NCI-H345 (cell line): ENCODE results near the gene GET4.

Experiments
- DNase-seq: peaks from one replicate; lab custom pipeline; 2025; lab: John Stamatoyannopoulos, UW

GET4 gene

DNA sequence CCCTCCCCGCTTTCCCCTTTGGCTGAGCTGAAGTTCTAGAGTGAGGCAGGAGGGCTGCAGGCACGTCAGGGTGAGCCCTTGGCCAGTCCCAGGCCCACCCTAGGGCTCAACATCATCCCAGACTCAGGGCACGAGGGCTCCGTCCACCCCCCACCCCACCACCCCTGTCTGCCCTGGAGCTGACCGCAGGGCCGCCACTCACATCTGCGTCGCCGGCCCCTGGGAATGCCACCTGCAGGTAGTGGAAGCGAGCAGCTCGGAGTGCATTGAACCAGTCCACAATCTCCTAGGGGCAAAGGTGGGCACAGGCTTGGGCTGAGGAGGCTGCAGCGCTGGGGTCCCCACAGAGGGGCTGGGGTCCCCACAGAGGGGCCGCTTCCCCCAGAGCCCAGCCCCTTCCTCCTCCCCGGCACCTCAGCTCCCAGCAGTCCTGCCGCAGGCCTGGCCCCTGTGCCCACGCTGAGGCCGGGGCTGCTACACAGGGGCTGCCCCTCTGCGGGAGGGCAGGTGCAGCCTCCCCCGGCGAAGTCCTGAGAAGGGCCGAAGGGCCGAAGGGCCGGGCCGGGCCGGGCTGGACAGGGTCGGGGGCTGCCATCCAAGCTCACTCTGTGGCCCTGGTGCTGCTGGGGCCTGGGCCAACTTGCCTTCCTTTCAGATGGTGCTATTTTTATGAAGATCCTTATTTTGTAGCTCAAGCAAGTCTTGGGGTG is 24.1 kb downstream of the GET4 start:
- no peak for DNase-seq

- DNase-seq = no peak
Observed at GRCh38 chr7:901041-901387, 24.7 kb downstream of the GET4 start.

- peak; percentile 81 for DNase-seq
Observed at GRCh38 chr7:901388-902154, 25.2 kb downstream of the GET4 start.

DNA sequence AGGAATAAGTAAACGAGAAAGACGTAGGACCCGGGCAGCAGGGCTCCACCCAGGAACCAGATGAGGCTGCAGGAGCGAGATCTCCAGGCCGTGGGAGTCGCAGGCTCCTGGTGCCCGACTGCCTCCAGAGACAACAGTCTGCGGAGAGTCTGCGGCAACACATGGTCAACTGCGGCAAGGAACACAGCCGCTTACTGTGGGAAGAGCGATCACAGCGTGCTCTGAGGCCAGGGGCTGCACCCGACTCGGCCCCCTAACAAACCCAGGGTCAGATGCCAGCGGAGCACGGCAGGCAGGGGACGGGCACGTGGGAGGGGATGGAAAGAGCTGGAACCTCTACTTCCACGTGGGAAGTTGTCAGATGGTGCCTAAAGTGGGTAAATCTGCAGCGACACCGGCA is 26.6 kb downstream of the GET4 start:
- DNase-seq = no peak

GRCh38 chr7:903921-904755 is 27.8 kb downstream of the GET4 start:
- DNase-seq = no peak

GRCh38 chr7:904847-905246 is 28.5 kb downstream of the GET4 start:
- DNase-seq = no peak

- DNase-seq = no peak
Observed at GRCh38 chr7:906776-907157, 30.4 kb downstream of the GET4 start.

GRCh38 chr7:907158-907980 is 31.0 kb downstream of the GET4 start:
- no peak for DNase-seq

DNA sequence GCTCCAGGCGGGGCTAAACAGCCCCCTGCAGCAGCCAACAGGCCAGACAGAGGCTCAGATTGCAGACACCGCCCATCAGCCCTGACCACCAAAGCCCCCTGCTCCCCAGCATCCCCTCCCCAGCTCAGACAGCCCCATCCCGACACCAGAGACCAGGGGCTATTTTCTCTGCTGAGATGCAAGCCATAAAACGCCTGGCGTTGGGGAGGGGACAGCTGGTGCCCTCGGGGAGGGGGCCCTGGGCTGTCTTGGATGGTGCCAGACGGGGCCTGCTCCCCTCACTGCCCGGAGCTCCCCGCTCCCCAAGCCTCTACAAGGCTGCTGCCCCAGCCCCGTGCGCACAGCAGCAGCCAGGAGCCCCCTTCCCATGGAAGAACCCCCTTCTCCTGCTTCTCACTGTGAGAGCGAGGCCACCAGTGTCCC is 31.8 kb downstream of the GET4 start:
- no peak for DNase-seq

DNA sequence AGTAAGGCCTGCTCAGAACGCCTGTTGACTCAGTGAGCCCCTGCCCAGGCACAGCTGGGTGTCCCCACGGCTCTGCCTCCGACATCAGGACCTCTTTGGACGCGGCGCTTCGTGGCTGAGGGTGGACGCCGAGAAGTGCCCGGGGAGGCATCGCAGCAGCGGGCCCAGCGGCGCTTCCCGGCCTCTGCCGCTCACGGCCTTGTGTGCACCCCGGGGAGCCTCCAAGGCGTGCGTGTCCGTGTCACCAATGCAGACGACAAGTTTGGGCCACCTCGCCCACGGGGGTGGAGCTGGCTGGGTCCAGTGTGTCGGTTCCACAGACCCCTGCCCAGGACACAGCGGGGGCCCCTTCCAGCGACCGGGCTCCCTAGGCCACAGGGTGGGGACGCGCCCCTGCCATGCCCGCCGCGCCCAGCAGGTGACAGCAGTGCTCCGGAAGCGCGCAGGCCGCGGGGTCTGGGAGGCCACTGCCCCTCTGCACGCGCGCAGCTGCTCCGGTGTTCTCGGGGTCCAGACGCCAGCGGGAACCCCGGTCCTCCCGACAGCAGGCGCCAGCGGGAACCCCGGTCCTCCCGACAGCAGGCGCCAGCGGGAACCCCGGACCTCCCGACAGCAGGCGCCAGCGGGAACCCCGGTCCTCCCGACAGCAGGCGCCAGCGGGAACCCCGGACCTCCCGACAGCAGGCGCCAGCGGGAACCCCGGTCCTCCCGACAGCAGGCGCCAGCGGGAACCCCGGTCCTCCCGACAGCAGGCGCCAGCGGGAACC is 32.4 kb downstream of the GET4 start:
- peak; percentile 53 for DNase-seq

DNA sequence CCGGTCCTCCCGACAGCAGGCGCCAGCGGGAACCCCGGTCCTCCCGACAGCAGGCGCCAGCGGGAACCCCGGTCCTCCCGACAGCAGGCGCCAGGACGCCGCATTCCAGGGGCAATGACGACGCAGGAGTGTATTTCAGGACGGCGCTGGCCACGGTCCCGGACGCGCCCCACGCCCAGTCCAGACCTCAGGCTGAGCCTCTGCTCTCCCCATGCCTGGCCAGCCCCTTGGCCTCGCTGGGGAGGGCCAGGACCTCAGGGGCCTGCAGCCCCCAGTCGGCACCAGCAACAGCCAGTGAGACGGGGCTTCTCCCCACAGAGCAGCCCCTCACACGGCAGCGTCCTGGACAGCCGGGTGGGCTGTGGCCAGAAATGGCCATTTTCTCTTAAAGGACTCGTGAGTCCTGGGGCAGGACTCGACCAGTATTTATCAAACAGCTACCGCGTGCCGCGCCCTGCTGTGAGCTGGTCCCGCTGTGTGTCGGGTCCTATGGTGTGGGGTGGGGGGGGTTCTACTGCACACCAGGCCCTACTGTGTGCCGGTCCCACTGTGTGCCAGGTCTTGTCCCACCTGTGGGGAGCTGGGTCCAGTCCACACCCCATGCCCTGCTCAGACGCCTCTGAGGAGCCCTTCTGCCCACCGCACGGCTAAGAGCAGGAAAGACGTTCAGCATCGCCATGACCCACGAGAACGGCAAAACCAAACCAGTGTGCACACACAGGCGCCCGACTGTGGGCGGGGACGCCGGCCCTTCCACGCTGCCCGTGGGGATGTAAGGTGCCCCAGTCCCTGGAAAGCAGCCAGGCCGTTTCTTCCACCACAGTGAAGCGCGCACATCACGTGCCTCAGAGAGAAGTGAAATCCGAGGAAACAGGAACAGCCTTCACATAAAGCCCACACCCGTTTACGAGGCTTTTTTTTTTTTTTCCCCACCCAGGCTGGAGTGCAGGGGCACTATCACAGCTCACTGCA is 33.3 kb downstream of the GET4 start:
- DNase-seq = no peak

- no peak for DNase-seq
Observed at GRCh38 chr7:910441-910861, 34.1 kb downstream of the GET4 start.

DNA sequence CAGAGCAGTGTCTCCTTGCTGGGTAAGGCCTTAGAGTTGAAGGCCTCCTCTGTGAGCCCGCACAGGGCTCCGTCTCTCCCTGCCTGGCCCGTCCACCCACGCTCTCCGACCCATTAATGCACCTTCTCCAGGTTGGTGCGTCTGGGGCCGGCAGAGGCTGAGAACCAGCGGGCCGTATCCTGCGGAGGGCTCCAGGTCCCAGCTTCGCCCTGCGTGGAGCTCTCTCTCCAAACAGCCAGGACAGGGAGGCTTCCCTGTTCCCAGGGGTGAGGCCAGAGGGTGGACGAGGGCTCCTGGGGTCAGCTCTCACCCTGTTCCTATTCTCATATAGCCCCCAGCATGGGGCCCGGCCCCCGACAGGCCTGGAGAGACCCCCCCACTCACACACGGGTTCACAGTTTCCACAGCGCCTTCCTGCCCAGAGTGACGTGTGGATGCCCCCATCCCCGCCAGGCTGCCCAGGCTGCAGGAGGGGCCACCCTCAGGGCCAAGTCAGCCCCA is 34.6 kb downstream of the GET4 start:
- DNase-seq = no peak

- no peak for DNase-seq
Observed at GRCh38 chr7:911791-912480, 35.6 kb downstream of the GET4 start.

DNA sequence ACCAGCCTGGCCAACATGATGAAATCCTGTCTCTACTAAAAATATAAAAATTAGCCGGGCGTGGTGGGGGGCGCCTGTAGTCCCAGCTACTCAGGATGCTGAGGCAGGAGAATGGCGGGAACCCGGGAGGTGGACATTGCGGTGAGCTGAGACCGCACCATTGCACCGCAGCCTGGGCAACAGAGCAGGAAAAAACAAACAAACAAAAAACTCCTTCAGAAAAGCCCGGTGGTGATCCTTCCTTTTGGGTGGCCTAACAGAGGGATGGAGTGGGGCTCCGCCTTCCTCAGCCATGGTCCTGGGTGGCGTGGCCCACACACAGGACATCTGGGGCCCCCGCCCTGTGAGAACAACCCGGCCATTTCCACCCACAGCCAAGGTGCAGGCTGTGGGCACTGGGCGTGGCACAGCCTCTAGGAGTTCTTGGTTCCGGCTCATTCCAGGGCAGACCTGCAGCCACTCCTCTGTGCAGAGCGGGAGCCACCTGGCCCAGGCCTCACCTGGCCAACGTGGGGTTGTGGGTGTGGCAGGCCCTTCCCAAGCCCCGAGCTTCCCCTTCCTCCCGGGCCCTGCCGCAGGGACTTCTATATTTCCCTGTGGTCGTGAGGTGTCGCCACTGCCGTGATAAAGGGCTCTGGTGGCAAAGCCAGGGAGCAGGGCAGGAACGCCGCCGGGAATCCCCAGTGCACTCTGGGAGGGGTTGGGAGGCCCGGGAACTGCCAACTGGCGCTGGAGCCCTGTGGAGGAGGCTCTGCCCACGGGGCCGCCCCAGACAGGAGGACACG is 37.6 kb downstream of the GET4 start:
- no peak for DNase-seq

DNA sequence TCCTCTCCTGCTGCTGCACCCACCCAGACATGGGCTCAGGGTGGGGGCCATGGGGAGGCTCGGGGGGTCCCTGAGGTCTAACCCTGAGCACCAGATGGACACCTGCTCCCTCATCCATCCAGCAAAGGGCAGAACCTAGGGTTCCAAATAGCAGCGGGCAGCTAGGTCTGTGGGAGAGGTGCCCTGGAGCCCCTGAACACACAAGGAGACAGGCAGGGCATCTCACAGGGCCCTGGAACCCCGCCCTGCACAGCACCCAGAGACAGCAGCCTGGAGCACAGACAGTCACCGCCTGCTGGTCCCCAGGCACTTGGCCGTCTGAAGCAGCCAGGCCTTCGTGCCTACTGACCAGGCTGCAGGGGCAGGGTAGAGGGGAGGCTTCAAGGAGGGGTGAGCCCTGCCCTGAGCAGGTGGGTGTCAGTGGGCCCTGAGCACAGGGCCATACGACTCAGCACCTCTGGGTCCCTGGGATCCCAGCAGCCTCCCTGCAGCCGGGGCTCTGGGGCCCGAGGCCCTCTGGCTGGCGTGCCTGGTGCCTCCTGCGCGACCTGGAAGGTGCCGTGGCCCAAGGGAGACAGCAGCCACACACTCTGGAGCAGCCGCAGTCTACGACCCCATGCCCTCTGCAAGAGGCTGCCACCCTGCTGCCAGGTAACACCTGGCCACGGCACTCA is 38.3 kb downstream of the GET4 start:
- no peak for DNase-seq

GRCh38 chr7:915291-916218 is 39.2 kb downstream of the GET4 start:
- DNase-seq = no peak
